Trophoblast cell (in vitro differentiated cells and primary cell): Measurements from ENCODE around the gene IDNK. TPM values are rescaled to one million over a fixed set of nuclear protein-coding genes. Genes with fewer than 3 reads are reported as not detected.

Experiments used
- DNase-seq, 2 donors: peaks; one replicate each; pipeline ENCODE4 v3.0.0-alpha.2; 2016
- H2AFZ ChIP-seq: 2 replicates; pipeline ENCODE4 v1.6.1; 2013; ENCODE audit warnings: low read length, moderate library complexity, mild to moderate bottlenecking; ENCODE audit not compliant: insufficient read depth, poor library complexity
- H2AK5ac ChIP-seq: 2 replicates; pipeline ENCODE4 v1.6.1; 2013; ENCODE audit warnings: mild to moderate bottlenecking, low read length
- H2BK120ac ChIP-seq: 2 replicates; pipeline ENCODE4 v1.6.1; 2013; ENCODE audit warnings: low read length, mild to moderate bottlenecking, moderate library complexity; ENCODE audit not compliant: insufficient read depth, poor library complexity
- H2BK12ac ChIP-seq: 2 replicates; pipeline ENCODE4 v1.6.1; 2013; ENCODE audit warnings: mild to moderate bottlenecking, low read length, moderate library complexity
- H2BK5ac ChIP-seq: 2 replicates; pipeline ENCODE4 v1.6.1; 2013; ENCODE audit warnings: low read length, low read depth, moderate library complexity, mild to moderate bottlenecking; ENCODE audit not compliant: poor library complexity
- H3K14ac ChIP-seq: 2 replicates; pipeline ENCODE4 v1.6.1; 2013; ENCODE audit warnings: mild to moderate bottlenecking, low read length
- H3K18ac ChIP-seq: 2 replicates; pipeline ENCODE4 v1.6.1; 2013; ENCODE audit warnings: mild to moderate bottlenecking, low read length
- H3K23ac ChIP-seq: 2 replicates; pipeline ENCODE4 v1.6.1; 2013; ENCODE audit warnings: low read length
- H3K27ac ChIP-seq: 2 replicates; pipeline ENCODE4 v1.5.1; 2013; ENCODE audit warnings: low read depth, mild to moderate bottlenecking, inconsistent platforms, low read length, moderate library complexity
- H3K27me3 ChIP-seq: 2 replicates; pipeline ENCODE4 v1.6.1; 2013; ENCODE audit warnings: inconsistent platforms, mild to moderate bottlenecking, low read length, moderate library complexity; ENCODE audit not compliant: insufficient read depth
- H3K36me3 ChIP-seq, 2 experiments: 1 replicate in 1 of 2; 2 replicates in 1 of 2; pipeline ENCODE4 v1.6.1; 2013; ENCODE audit warnings: low read length in 2 of 2, mild to moderate bottlenecking in 2 of 2, moderate library complexity in 1 of 2; ENCODE audit not compliant: insufficient read depth in 2 of 2, control insufficient read depth in 1 of 2
- H3K4ac ChIP-seq: 2 replicates; pipeline ENCODE4 v1.6.1; 2013; ENCODE audit warnings: low read depth, mild to moderate bottlenecking, low read length, moderate library complexity
- H3K4me1 ChIP-seq, 2 experiments: 1 replicate in 1 of 2; 2 replicates in 1 of 2; pipeline ENCODE4 v1.6.1; 2013; ENCODE audit warnings: low read length in 2 of 2, mild to moderate bottlenecking in 2 of 2, moderate library complexity in 1 of 2; ENCODE audit not compliant: insufficient read depth in 2 of 2, control insufficient read depth in 1 of 2
- H3K4me2 ChIP-seq: 2 replicates; pipeline ENCODE4 v1.6.1; 2013; ENCODE audit warnings: inconsistent platforms, mild to moderate bottlenecking, low read length, moderate library complexity
- H3K4me3 ChIP-seq: 2 replicates; pipeline ENCODE4 v1.5.1; 2013; ENCODE audit warnings: mild to moderate bottlenecking, low read depth, low read length, inconsistent platforms
- H3K79me1 ChIP-seq: one replicate; pipeline ENCODE4 v1.6.1; 2013; ENCODE audit warnings: low read length
- H3K79me2 ChIP-seq: 2 replicates; pipeline ENCODE4 v1.6.1; 2013; ENCODE audit warnings: low read length, mild to moderate bottlenecking; ENCODE audit not compliant: control insufficient read depth, insufficient read depth, poor library complexity
- H3K9ac ChIP-seq: 2 replicates; pipeline ENCODE4 v1.6.1; 2013; ENCODE audit warnings: mild to moderate bottlenecking, low read length
- H3K9me3 ChIP-seq: 2 replicates; pipeline ENCODE4 v1.6.1; 2013; ENCODE audit warnings: low read depth, mild to moderate bottlenecking, control low read depth, inconsistent platforms, low read length; ENCODE audit not compliant: insufficient read depth
- H4K12ac ChIP-seq: 2 replicates; pipeline ENCODE4 v1.6.1; 2013; ENCODE audit warnings: low read depth, mild to moderate bottlenecking, low read length, moderate library complexity
- H4K8ac ChIP-seq: 2 replicates; pipeline ENCODE4 v1.6.1; 2013; ENCODE audit warnings: low read depth, mild to moderate bottlenecking, low read length, moderate library complexity
- H4K91ac ChIP-seq: one replicate; pipeline ENCODE4 v1.6.1; 2013; ENCODE audit warnings: low read depth, mild to moderate bottlenecking, low read length, moderate library complexity
- WGBS: extraction: QIAGEN DNeasy Blood & Tissue Kit; methylation state at CpG from one replicate; pipeline ENCODE4 v1.1.7; 2013; ENCODE audit warnings: missing lambda C conversion rate; ENCODE audit not compliant: insufficient read length, insufficient coverage; ENCODE audit errors: extremely low coverage; 5-methylcytosine and 5-hydroxymethylcytosine counted together
- polyA plus RNA-seq: library from polyadenylated mRNA; stranded (reverse); fragments of 200-250 nt; gene quantifications from 2 replicates; pipeline ENCODE4 v1.2.3, GENCODE V29; 2013

Gene IDNK
- 1.1 and 1.5 TPM in 2 replicates for polyA plus RNA-seq

DNA sequence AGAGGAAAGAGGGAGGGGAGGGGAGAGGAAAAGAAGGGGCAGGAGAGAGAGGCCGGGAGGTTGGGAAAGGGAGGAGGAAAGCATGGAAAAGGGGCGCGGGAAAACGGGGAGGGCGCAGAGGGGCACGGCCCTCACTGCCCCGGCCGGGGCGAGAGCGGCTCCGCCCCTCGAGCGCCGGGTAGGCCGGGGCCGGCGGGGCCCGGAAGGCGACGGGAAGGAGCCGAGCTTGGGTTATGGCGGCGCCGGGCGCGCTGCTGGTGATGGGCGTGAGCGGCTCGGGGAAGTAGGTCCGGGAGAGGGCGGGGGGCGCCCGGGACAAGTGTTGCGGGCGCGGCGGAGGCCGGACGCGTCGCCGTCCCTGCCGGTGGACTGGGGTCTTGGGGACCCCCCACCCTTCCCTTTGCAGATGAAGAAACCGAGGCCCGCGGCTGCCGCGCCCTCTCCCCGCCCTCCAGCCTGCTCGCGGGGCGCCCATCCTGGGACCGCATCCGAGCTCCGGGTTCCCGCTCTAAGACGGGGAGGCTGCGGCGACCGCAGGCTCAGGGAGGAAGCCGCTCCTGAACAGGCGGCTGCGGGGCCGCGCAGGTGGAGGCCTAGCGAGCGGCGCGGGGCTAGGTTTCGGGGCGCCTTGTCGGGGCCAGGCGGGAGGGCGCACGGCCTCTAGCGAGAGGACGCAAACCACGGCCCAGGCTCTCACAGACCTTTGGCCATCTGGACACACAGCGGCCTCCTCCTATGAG lies at the start of gene IDNK:
Gene IDNK, plus strand, starts transcription at position 205 of the 740 bp plus-strand sequence. Its CDS starts 29 bp downstream, at position 234.
- H3K9me3 ChIP-seq = no peaks in the 10 kb centered on the region
- no peak within 1 kb of the TSS for H2BK12ac ChIP-seq
- no peak within 1 kb of the TSS for H3K23ac ChIP-seq
- H3K27ac ChIP-seq = no peak within 1 kb of the TSS
- H2BK120ac ChIP-seq = peak within 1 kb of the TSS; percentile 88
- H3K4ac ChIP-seq = peak within 1 kb of the TSS; percentile 61
- peaks cover 0 to 4% of the 10 kb centered on the region in 2 experiments for H3K4me1 ChIP-seq
- WGBS = no CpG with 5 or more reads among the region's 79 CpGs
- peak within 1 kb of the TSS; percentile 80 for H3K9ac ChIP-seq
- peak within 1 kb of the TSS; percentile 71 for H3K4me2 ChIP-seq
- H2AFZ ChIP-seq = peak within 1 kb of the TSS; percentile 99
- peaks cover 8% of the 10 kb centered on the region for H3K79me2 ChIP-seq
- peak within 1 kb of the TSS; percentile 25 for H2BK5ac ChIP-seq
- peaks cover 9% of the 10 kb centered on the region for H3K79me1 ChIP-seq
- no peaks in the 10 kb centered on the region for H3K27me3 ChIP-seq
- peak within 1 kb of the TSS; percentile 88 for H3K14ac ChIP-seq
- peak within 1 kb of the TSS; percentile 66 for H2AK5ac ChIP-seq
- peak within 1 kb of the TSS; percentile 98 for H4K12ac ChIP-seq
- peak; percentile 34 to 69 for DNase-seq
- H4K8ac ChIP-seq = peak within 1 kb of the TSS; percentile 98
- H4K91ac ChIP-seq = peak within 1 kb of the TSS; percentile 75
- no peaks in the 10 kb centered on the region for H3K36me3 ChIP-seq
- H3K18ac ChIP-seq = peak within 1 kb of the TSS; percentile 97
- peak within 1 kb of the TSS; percentile 87 for H3K4me3 ChIP-seq

DNA sequence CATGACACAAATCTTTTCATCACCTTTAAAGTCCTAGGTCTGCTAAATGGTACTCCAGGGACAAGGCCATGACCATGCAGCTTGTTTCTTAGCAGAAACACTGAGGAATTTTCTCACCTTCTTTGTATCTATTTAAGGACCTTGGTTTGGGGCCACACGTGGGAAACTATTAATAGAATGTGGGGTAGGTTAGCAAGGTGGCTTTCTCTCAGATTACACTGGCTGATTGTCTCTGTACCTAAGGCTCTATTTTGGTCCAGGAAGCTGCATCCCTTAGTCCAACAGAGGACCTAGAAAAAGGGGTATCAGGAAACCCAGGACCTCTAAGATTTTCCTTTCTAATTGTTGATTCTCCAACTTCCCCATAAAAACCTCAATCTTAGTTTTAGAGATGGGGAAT lies 48.5 kb upstream of the IDNK start:
- no peak overlapping the region for H4K12ac ChIP-seq
- no peaks in the 10 kb centered on the region for H3K79me2 ChIP-seq
- H3K9me3 ChIP-seq = no peaks in the 10 kb centered on the region
- H3K14ac ChIP-seq = no peak overlapping the region
- no peak overlapping the region for H4K91ac ChIP-seq
- no peak overlapping the region for H3K27ac ChIP-seq
- H3K27me3 ChIP-seq = no peaks in the 10 kb centered on the region
- no peak for DNase-seq
- H3K4ac ChIP-seq = no peak overlapping the region
- H3K79me1 ChIP-seq = no peaks in the 10 kb centered on the region
- no peak overlapping the region for H2AK5ac ChIP-seq
- no peak overlapping the region for H2AFZ ChIP-seq
- H2BK5ac ChIP-seq = no peak overlapping the region
- H3K4me2 ChIP-seq = no peak overlapping the region
- H2BK120ac ChIP-seq = no peak overlapping the region
- no peak overlapping the region for H4K8ac ChIP-seq
- H3K4me3 ChIP-seq = no peak overlapping the region
- H3K18ac ChIP-seq = no peak overlapping the region
- H2BK12ac ChIP-seq = no peak overlapping the region
- H3K4me1 ChIP-seq = peaks cover 0 to 2% of the 10 kb centered on the region in 2 experiments
- no peak overlapping the region for H3K9ac ChIP-seq
- no peaks in the 10 kb centered on the region for H3K36me3 ChIP-seq
- WGBS = no CpG with 5 or more reads among the region's 1 CpG
- H3K23ac ChIP-seq = no peak overlapping the region

DNA sequence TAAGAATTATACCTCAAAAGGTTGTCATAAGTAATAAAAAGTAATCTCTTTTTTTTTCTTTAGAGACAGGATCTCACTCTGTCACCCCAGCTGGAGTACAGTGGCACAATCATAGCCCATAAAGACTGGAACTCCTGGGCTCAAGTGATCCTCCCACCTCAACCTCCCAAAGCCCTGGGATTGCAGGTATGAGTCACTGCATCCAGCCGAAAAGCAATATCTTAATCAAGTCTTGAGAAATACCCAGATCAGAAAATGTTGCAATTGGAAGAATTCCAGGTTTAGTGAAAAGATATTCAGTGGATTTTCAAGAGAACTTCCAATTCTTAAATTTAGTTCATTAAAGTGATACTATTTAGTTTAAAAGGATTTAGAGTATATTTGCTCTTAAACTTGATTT lies 40.9 kb upstream of the IDNK start:
- Histone ChIP-seq H3K4ac (no peak overlapping the region), H3K27me3 (no peaks in the 10 kb centered on the region), H3K23ac (no peak overlapping the region), H2AFZ (no peak overlapping the region), H3K36me3 (no peaks in the 10 kb centered on the region), H2BK12ac (no peak overlapping the region), H3K14ac (no peak overlapping the region), H3K4me3 (no peak overlapping the region), H3K4me2 (no peak overlapping the region), H3K18ac (no peak overlapping the region), H2BK120ac (no peak overlapping the region), H3K9ac (no peak overlapping the region), H2BK5ac (no peak overlapping the region), H3K79me1 (no peaks in the 10 kb centered on the region), H2AK5ac (no peak overlapping the region), H3K79me2 (no peaks in the 10 kb centered on the region), H3K27ac (no peak overlapping the region), H3K4me1 (no peaks in the 10 kb centered on the region), H3K9me3 (no peaks in the 10 kb centered on the region), H4K12ac (no peak overlapping the region), H4K8ac (no peak overlapping the region), H4K91ac (no peak overlapping the region)
- peak in 1 of 2 donors; percentile 16 for DNase-seq
- WGBS = no CpG with 5 or more reads among the region's 1 CpG

DNA sequence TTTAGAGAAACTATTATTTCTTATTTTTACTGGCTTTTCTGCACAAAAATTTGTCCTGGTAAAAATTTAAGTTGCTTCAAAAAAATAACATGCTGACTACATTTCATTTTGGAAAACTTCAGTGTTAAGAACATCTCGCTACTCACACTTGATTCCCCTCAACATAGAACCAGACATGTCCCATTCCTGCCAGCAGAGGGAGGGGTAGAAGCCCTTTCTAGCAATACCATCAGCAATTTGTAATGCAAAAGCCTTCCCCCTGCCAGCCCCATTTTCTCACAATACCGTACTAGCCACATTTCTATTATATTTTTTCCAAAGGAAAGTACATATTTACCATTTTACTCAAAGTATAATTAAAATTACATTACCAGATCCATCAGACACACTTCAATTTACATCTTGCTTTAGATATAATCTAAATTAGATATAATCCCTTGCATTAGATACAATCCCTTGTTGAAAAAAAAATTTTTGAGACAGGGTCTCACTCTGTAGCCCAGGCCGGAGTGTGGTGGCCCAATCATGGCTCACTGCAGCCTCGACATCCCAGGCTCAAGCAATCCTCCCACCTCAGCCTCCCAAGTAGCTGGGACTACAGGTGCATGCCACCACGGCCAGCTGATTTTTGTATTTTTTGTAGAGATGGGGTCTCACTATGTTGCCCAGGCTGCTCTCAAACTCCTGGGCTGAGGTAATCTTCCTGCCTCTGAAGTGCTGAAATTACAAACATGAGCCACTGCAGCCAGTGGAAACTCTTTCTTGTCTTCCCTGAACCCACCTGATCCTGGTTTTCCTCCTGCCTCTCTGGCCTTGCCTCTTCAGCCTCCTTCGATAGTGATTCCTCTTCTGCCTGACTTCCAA lies 39.6 kb upstream of the IDNK start:
- Histone ChIP-seq H3K18ac (no peak overlapping the region), H2AK5ac (no peak overlapping the region), H3K23ac (no peak overlapping the region), H2BK120ac (no peak overlapping the region), H3K79me2 (no peaks in the 10 kb centered on the region), H3K4me3 (no peak overlapping the region), H3K4me2 (no peak overlapping the region), H3K9ac (no peak overlapping the region), H4K91ac (no peak overlapping the region), H3K9me3 (no peaks in the 10 kb centered on the region), H2AFZ (no peak overlapping the region), H3K79me1 (no peaks in the 10 kb centered on the region), H3K27me3 (no peaks in the 10 kb centered on the region), H4K8ac (no peak overlapping the region), H4K12ac (no peak overlapping the region), H3K27ac (no peak overlapping the region), H3K4me1 (no peaks in the 10 kb centered on the region), H2BK12ac (no peak overlapping the region), H3K4ac (no peak overlapping the region), H2BK5ac (no peak overlapping the region), H3K14ac (no peak overlapping the region), H3K36me3 (no peaks in the 10 kb centered on the region)
- no CpG with 5 or more reads among the region's 6 CpGs for WGBS
- peak; percentile 66 to 88 for DNase-seq
